K562 (cell line): ENCODE data around the gene PRAME.

ENCODE experiments used
- E2F4 ChIP-seq: sonication (generic); formaldehyde crosslinking; IDR thresholded peaks from 2 replicates; pipeline ENCODE4 v1.8.0; 2022; ENCODE audit warnings: mild to moderate bottlenecking, low read depth, missing genetic modification reagents
- EZH2 ChIP-seq: IDR thresholded peaks from 2 replicates; pipeline ENCODE4 v1.6.1; 2012; ENCODE audit warnings: low read depth, mild to moderate bottlenecking, inconsistent platforms, low read length, borderline replicate concordance
- GATAD2A ChIP-seq: fragments of 450-650 bp; IDR thresholded peaks from 2 replicates; pipeline ENCODE4 v1.6.1; 2017
- NFE2 ChIP-seq: IDR thresholded peaks from 2 replicates; pipeline ENCODE4 v1.6.1; 2014; ENCODE audit warnings: antibody characterized with exemption, low read depth
- ZKSCAN1 ChIP-seq: fragments of 150-350 bp; IDR thresholded peaks from 2 replicates; pipeline ENCODE4 v1.6.1; 2016; ENCODE audit warnings: low read depth, low read length

- TF ChIP-seq NFE2 (no peak), ZKSCAN1 (no peak), GATAD2A (no peak), EZH2 (no peak), E2F4 (no peak)
Measured at GRCh38 chr22:22548317-22548716, 10.7 kb downstream of the PRAME start.
